Retina (tissue), 1 donor: ENCODE measurements around the gene ORC6.
A peak's percentile ranks its signal among the peaks of the same experiment; 100 is the strongest.

ENCODE experiments used
- DNase-seq: peaks from one replicate; pipeline ENCODE4 v3.0.0-alpha.2; 2016

ORC6 gene

DNA sequence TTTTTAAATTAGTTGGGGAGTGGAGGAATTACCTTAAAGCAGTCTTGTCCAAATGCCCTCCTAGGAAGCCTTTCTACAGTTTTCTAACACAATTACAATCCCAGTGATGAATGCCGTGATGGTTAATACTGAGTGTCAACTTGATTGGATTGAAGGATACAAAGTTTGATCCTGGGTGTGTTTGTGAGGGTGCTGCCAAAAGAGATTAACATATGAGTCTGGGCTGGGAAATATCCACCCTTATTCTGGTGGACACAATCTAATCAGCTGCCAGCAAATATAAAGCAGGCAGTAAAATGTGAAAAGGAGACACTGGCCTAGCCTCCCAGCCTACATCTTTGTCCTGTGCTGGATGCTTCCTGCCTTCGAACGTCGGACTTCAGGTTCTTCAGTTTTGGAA is 12.2 kb downstream of the ORC6 start:
- DNase-seq, result no peak

- DNase-seq, result no peak
Observed at GRCh38 chr16:46702030-46702429, 12.6 kb downstream of the ORC6 start.

GRCh38 chr16:46706642-46707041 is 17.2 kb downstream of the ORC6 start:
- DNase-seq, result no peak

- DNase-seq, result no peak
Observed at GRCh38 chr16:46709469-46710005, 20.1 kb downstream of the ORC6 start.

DNA sequence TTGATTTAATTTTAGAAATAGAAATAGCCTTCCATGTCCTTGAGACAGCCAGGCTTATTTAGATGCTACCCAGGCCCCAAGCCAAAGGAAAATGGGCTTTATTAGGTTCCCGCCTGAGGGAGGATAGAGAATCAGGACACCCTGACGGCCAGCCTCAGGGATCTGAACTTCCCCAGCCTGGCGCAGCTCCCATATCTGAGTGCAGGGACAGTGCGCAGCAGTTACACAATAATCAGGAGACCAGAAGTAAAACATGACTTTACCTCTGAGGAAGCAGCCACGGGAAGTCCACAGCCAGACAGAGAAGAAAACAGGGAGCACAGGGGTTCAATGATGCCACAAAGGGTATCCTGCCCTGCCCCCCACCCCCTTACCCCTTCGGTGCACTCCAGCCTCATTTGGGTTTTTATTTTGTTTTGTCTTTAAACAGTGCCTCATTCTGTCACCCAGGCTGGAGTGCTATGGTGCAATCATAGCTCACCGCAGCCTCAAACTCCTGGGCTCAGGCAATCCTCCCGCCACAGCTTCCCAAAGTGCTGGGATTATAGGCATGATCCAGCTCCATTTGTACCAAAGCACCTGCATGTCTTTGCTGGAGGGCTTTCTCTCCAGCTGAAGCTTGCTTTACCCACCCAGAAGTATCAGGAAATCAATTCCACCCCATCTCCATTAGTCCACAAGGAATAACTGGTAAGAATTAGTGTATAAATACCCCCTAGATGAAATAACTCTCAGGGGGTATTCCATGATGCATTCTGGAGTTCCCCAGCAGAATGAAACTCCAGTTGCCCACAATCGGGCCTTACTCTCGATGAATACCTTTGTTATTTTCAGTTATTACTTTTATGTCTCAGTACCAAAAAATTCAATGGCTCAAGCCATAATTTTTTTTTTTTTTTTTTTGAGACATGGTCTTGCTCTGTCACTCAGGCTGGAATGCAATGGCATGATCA is 21.9 kb downstream of the ORC6 start:
- no peak for DNase-seq

GRCh38 chr16:46712911-46713310 is 23.5 kb downstream of the ORC6 start:
- DNase-seq, result no peak

DNA sequence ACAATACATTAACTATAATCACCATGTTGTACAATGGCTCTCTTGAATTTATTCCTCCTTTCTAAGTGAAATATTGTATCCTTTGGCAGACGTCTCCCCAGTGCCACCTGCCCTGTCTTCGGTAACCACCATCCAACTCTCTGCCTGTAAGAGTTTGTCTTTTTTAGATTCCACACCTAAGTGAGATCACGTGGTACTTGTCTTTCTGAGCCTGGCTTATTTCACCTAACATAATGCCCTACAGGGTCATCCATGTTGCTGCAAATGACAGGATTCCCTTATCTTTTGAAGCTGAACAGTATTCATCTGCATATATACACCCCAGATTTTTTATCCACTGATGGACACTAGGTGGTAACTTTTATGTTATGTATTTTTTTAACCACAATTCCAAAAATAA is 24.2 kb downstream of the ORC6 start:
- no peak for DNase-seq

GRCh38 chr16:46714797-46715591 is 25.5 kb downstream of the ORC6 start:
- DNase-seq, result no peak

DNA sequence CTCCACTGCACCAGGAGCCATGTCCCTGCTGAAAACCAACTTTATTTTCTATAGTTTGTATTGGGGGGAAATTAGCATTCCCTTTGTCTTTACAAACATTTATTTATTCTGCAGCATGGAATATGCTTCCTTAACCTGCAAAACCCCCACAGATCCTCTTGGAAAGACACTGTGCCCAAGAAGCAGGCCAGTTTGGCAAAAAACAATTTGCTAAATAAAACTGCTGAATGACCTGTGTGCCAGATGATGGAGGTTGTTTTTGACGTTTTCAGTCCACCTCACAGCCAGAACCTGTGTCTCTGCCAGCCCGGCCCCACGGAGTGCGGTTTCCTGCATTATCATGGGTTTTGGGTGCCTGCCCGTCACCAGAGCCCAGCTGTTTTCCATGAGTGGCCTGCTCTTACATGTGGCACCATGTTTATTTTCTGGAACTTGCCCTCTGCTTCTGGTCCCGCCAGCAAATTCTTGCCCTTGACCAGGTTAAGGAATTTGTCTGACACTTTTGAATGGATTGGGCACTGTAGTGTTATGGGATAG is 26.4 kb downstream of the ORC6 start:
- no peak for DNase-seq

GRCh38 chr16:46717692-46718091 is 28.2 kb downstream of the ORC6 start:
- DNase-seq, result no peak

DNA sequence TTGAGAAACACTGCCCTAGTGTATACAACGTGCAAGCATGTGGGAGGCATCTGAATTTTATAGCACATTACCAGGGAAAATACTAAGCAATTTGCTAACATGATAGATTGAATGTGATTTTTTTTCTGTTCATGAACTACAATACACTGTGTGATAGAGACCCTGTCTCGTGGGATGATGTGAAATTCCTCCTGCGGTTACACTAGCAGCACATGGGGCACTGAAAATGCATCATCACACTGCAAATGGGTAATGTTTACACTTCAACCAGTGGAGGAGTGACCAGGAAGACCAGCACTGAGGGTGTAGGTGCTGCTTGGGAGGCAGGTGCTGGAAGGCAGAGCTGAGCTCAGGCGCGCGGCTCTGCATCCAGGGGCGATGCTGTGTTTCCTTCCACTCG is 28.8 kb downstream of the ORC6 start:
- DNase-seq, result no peak

- no peak for DNase-seq
Observed at GRCh38 chr16:46719528-46719927, 30.1 kb downstream of the ORC6 start.

GRCh38 chr16:46720619-46721018 is 31.2 kb downstream of the ORC6 start:
- DNase-seq, result no peak

GRCh38 chr16:46721885-46722284 is 32.4 kb downstream of the ORC6 start:
- no peak for DNase-seq

- no peak for DNase-seq
Observed at GRCh38 chr16:46727184-46727583, 37.7 kb downstream of the ORC6 start.

DNA sequence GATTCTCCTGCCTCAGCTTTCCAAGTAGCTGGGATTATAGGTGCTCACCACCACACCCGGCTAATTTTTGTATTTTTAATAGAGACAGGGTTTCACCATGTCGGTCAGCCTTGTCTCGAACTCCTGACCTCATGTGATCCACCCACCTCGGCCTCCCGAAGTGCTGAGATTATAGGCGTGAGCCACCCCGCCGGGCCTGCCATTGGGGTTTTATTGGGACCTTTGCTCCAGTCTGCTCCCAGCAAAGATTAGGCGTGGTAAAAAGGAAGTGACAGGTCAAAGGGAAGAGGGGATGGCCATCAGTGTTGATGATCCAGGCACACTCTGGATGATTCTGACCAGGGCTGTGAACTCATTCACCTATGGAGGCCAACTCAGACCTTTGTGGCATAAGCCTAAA is 38.2 kb downstream of the ORC6 start:
- no peak for DNase-seq

- DNase-seq, result no peak
Observed at GRCh38 chr16:46728806-46729205, 39.3 kb downstream of the ORC6 start.

DNA sequence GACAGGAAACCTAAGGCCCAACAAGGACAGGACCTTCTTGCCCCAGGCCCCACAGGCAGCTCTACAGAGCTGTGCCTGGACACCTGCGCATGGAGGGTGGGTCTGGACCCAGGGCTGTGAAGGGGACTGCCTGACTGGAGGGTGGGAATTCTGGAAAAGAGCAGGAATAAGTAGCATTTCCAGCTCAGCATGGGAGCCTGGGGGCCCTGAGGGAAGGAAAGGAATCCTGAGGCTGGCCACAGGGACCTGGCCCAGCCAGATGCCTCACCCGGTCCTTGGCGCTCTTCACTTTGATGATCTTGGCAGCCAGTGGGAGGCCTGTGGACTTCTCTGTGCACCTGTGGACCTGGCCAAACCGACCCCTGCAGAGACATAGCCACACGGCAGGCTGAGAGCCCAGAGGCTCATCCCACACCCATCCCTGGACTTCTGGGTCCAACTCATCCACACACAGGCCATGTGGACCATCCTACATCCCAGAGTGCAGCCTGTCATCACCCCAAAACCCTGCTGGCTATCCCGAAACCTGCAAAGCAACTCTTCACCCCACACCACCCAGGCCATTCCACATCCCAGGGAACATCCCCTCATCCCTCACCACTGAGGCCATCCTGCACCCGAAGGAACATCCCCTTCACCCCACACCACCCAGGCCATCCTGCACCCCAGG is 40.0 kb downstream of the ORC6 start:
- no peak for DNase-seq

- DNase-seq, result no peak
Observed at GRCh38 chr16:46730126-46730525, 40.7 kb downstream of the ORC6 start.

DNA sequence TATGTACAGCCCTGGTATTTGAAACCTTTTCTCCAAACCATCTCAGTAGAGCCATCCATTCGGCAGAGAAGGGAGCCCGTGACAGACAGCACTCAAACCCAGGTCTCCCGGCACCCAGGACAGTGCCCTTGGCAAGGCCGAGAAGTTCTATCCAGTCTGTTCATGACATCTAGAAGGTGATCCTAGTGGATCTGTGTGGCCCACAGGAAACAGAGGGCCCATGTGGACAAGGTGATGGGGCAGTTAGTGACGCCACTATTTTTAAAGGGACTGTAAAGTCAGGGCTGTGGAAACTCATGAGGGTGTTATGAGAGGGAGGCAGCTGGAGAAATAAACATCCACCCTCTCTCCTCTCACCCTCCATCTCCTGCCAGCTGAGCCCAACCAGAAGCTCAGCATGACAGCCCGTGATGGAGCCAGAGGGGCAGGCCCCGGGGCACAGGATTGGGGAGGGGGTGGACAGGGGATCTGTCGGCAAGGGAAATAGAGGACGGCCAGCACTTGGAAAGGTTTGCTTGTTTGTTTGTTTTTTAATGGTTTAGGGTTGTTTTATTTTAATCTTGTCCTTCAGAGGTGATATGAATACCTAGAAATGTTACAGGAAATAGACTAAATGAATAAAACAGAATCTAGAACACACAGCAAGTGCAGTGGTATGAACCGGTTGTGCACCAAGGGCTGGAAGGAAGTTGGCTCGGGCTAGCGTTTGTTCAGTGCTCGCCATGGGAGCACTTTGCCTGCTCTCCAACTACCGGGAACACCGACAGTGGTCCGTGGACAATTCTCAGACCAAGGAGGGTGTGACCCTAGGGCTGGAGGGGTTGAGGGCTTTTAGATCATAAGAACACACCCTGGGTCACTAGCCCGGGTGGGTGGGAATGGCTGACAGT is 41.6 kb downstream of the ORC6 start:
- peak; percentile 20 for DNase-seq

GRCh38 chr16:46731691-46732555 is 42.5 kb downstream of the ORC6 start:
- no peak for DNase-seq
